Activated CD4-positive, alpha-beta memory T cell treated with anti-CD3 and anti-CD28 coated beads for 36 hours (primary cell): ENCODE data around the gene ASF1B. TPM values are rescaled to one million over a fixed set of nuclear protein-coding genes. Genes with fewer than 3 reads are reported as not detected.
"Not testable (repeated sequence)": the region's sequence is repeated elsewhere in the genome, so short reads cannot be mapped to it uniquely, and the experiment has no call there.

Experiments used
- CTCF ChIA-PET: fragments of 350-600 bp; sonication (Branson Sonifier 250); formaldehyde crosslinking; loops from one replicate; lab custom pipeline; 2021; ENCODE audit warnings: antibody characterized with exemption, inconsistent platforms; lab: Charles Lee
- POLR2A ChIA-PET: fragments of 350-600 bp; sonication (Branson Sonifier 250); formaldehyde crosslinking; loops from one replicate; lab custom pipeline; 2021; ENCODE audit warnings: antibody characterized with exemption; lab: Charles Lee
- DNase-seq: peaks from one replicate; pipeline ENCODE4 v3.0.0-alpha.2; 2020
- H3K27ac Mint-ChIP-seq: one replicate; pipeline ENCODE4 v1.8.0; 2021; ENCODE audit warnings: mixed read lengths
- H3K27me3 Mint-ChIP-seq: one replicate; pipeline ENCODE4 v1.8.0; 2021; ENCODE audit warnings: mixed read lengths
- H3K36me3 Mint-ChIP-seq: one replicate; pipeline ENCODE4 v1.8.0; 2021; ENCODE audit warnings: mixed read lengths
- H3K4me1 Mint-ChIP-seq: one replicate; pipeline ENCODE4 v1.8.0; 2021; ENCODE audit warnings: low read depth, mixed read lengths
- H3K4me3 Mint-ChIP-seq: one replicate; pipeline ENCODE4 v1.8.0; 2021; ENCODE audit warnings: mild to moderate bottlenecking, mixed read lengths
- H3K9me3 Mint-ChIP-seq: one replicate; pipeline ENCODE4 v1.8.0; 2021; ENCODE audit warnings: mixed read lengths
- intact Hi-C: fragments of 100-400 bp; cut with micrococcal nuclease; formaldehyde crosslinking; loops from one replicate; pipeline ENCODE4 v1.15.1; 2023
- total RNA-seq, 2 experiments: library from RNA; stranded (reverse); gene quantifications; one replicate each; pipeline ENCODE4 v1.2.3, GENCODE V29; 2021

The ASF1B gene
- 10 to 100 TPM; 67.7 to 70.8 TPM for total RNA-seq

DNA sequence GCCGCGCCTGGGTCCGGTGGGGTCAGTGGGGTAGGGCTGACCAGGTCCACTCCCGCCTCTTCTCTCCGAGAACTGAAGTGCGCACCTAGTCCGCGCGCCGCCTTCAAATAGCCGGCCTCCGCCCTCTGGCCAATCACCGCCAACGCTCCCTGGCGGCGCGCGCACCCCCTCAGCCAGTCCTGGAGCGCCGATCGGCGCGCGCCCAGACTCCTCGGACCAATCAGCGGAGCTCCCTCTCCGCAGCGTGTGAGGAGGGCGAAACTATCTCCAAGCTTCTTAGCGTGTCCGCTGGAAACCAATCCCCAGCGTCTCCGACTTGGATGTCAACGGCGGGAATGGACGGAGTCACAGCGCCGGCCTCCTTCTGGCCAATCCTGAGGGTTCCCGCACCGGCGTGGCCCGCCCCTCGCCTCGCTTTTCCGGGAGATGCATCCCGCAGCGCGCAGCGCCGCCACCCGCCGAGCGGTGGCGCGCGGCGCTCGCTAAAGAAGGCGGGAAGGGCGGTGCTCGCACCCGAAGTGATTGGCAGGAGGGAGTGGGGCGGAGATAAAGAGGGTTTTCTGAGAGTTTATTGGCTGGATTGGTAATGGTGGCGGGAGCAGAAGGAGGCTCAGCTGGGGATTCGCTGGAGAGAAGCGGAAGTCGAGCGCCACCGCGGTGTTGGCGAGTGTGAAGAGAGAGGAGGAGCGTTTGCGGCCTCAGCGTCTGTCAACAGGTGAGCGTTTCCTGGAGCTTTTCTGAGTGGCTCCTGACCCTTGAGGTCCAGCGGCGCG, at the start of gene ASF1B:
TSS of gene ASF1B (minus strand) at position 81 of the 773 bp plus-strand sequence. CDS start 133 bp downstream, outside the sequence.
- Mint-ChIP-seq H3K27ac (peak within 1 kb of the TSS; percentile 94), H3K4me3 (peak within 1 kb of the TSS; percentile 81), H3K36me3 (peaks cover 12% of the 10 kb centered on the region), H3K27me3 (no peaks in the 10 kb centered on the region), H3K4me1 (peaks cover 33% of the 10 kb centered on the region), H3K9me3 (no peaks in the 10 kb centered on the region)
- POLR2A ChIA-PET: interaction anchor here (0.7 to 1.7 kb wide), 12 partner anchors 11 to 281 kb away, joined by 3 to 7 read pairs (median 5); partner anchors contain the start of genes ADGRE5, DDX39A, MISP3 and PRKACA
- intact Hi-C loops: loop anchor here (1.0 to 5.0 kb wide), 9 partner anchors 19 to 350 kb away; partner anchors contain the start of genes DDX39A and PRKACA
- CTCF ChIA-PET: interaction anchor here (0.6 to 2.8 kb wide), 68 partner anchors 10 to 436 kb away, joined by 3 to 37 read pairs (median 4); partner anchors contain the start of genes ADGRE5, DNAJB1, GIPC1 and MISP3
- DNase-seq: peak; percentile 99

DNA sequence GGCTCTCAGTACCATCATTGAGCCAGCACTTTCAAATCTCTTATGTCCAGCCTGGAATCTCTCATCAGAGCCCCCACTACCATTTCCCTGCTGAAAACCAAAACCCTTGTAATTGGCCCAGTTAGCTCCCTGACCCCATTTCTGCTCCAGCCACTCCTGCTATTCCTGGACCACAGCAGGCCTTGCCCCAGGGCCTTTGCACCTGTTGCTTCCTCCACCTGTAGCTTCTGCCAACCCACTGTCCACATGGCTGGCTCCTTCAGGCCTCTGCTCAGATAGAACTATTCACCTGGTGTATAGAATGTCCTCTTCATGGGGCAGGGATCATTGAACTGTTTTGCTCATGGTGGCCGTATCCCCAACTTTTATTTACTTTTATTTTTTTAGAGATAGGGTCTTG, 49.3 kb upstream of the ASF1B start:
- DNase-seq, POLR2A ChIA-PET, H3K27me3 Mint-ChIP-seq, H3K4me3 Mint-ChIP-seq, H3K36me3 Mint-ChIP-seq, H3K27ac Mint-ChIP-seq, intact Hi-C loops, H3K9me3 Mint-ChIP-seq, H3K4me1 Mint-ChIP-seq: not testable (repeated sequence)
- CTCF ChIA-PET: interaction anchor here (2.6 to 4.2 kb wide), 2 partner anchors 14 to 163 kb away, joined by 13 read pairs; no protein-coding TSS in a partner anchor

DNA sequence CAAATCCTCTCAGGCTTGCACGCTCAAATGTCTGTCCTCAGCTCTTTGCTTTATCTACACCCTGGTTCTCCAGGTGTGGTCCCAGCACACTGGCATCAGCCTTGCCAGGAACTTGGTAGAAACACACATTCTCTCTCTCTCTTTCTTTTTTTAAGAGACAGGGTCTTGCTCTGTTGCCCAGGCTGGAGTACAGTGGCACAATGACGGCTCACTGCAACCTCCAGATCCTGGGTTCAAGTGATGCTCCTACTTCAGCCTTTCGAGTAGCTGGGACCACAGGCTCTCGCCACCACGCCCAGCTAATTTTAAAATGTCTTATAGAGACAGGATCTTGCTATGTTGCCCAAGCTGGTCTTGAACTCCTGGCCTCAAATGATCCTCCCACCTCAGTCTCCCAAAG, 48.8 kb upstream of the ASF1B start:
- no peaks in the 10 kb centered on the region for H3K4me1 Mint-ChIP-seq
- no peak overlapping the region for H3K27ac Mint-ChIP-seq
- H3K27me3 Mint-ChIP-seq: no peaks in the 10 kb centered on the region
- H3K36me3 Mint-ChIP-seq: no peaks in the 10 kb centered on the region
- CTCF ChIA-PET: interaction anchor here (2.6 to 4.2 kb wide), 2 partner anchors 14 to 164 kb away, joined by 13 read pairs; no protein-coding TSS in a partner anchor
- H3K9me3 Mint-ChIP-seq: no peaks in the 10 kb centered on the region
- no peak overlapping the region for H3K4me3 Mint-ChIP-seq
- POLR2A ChIA-PET: no interaction called here
- intact Hi-C loops: no loop called here
- no peak for DNase-seq

DNA sequence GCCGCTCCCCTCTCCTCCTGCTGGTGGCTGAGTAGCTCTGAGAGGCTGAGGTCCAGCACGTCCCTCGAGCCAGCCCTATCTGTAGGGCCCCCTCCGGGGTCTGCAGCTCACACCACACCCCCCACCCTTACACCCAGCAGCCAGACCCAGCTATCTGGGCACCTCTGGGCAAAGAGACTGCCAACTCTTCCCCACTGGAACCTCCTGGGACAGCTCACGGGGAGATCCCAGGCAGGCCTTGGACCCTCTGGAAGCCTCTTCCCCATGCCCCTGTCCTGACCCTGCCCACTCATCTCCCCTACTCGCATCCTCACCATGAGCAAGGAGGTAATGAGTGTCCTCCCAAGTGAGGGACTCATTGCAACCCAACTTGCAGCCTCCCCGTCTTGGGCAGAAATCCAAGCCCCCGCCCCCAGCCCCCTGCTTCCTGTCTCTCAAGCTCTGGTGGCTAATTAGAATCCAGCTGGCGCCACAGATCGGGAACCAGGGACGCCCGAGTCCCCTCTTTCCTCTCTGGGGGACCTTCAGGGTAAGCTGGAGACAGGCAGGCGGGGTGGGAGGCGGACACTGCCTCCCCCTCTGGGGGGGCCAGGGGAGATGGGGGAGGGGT, 47.5 kb upstream of the ASF1B start:
- ChIA-PET POLR2A (interaction anchor here (0.6 kb wide), 1 partner anchor 17 kb away, joined by 3 read pairs; no protein-coding TSS in a partner anchor), CTCF (interaction anchor here (1.4 to 4.2 kb wide), 3 partner anchors 15 to 165 kb away, joined by 4 to 13 read pairs (median 13); partner anchors contain the start of gene ASF1B)
- H3K27me3 Mint-ChIP-seq: no peaks in the 10 kb centered on the region
- intact Hi-C loops: no loop called here
- H3K36me3 Mint-ChIP-seq: no peaks in the 10 kb centered on the region
- no peak overlapping the region for H3K4me3 Mint-ChIP-seq
- DNase-seq: no peak
- no peak overlapping the region for H3K27ac Mint-ChIP-seq
- H3K9me3 Mint-ChIP-seq: no peaks in the 10 kb centered on the region
- H3K4me1 Mint-ChIP-seq: no peaks in the 10 kb centered on the region

DNA sequence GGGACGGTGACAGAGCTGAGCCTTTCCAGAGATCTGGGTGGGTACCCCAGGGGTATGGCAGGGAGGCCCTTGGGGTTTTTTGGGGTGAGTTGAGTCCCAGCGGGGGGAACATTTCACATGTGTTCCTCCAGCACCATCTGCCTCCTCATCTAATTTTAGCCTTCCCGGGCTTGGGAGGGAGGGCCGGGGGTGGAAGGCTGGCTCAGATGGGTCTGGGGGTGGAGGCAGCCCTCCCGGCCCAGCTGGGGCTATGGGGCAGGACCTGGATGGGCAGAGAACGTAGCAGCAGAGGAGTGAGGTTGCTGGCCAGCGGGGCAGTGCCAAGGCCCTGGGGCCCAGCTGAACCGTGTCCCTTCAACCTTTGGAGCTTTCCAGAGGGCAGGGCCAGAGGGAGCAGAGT, 46.1 kb upstream of the ASF1B start:
- no peaks in the 10 kb centered on the region for H3K4me1 Mint-ChIP-seq
- no peaks in the 10 kb centered on the region for H3K27me3 Mint-ChIP-seq
- H3K27ac Mint-ChIP-seq: no peak overlapping the region
- no peak overlapping the region for H3K4me3 Mint-ChIP-seq
- POLR2A ChIA-PET: no interaction called here
- intact Hi-C loops: no loop called here
- no peak for DNase-seq
- H3K36me3 Mint-ChIP-seq: peaks cover 2% of the 10 kb centered on the region
- H3K9me3 Mint-ChIP-seq: no peaks in the 10 kb centered on the region
- CTCF ChIA-PET: no interaction called here

DNA sequence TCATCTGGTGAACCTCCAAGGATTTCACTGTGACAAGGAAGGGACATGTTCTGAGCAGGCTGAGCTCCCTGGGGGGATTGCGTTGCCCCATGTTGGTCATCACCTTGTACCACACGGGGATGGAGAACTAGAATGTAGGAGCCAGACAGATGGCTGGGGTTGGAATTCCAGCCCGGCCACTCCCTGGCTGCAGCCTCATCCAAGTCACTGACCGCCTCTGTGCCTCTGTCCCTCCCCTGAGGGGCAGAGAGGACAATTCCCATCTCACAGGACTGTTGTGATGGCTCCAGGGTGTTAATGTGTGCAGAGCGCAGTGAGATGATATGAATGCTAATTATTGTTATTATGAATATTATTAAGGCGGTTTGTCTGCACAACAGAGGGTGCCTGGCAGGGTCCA, 45.5 kb upstream of the ASF1B start:
- CTCF ChIA-PET: no interaction called here
- intact Hi-C loops: no loop called here
- Mint-ChIP-seq H3K9me3 (no peaks in the 10 kb centered on the region), H3K4me1 (no peaks in the 10 kb centered on the region), H3K4me3 (no peak overlapping the region), H3K36me3 (peaks cover 2% of the 10 kb centered on the region), H3K27me3 (no peaks in the 10 kb centered on the region), H3K27ac (no peak overlapping the region)
- no peak for DNase-seq
- POLR2A ChIA-PET: no interaction called here

DNA sequence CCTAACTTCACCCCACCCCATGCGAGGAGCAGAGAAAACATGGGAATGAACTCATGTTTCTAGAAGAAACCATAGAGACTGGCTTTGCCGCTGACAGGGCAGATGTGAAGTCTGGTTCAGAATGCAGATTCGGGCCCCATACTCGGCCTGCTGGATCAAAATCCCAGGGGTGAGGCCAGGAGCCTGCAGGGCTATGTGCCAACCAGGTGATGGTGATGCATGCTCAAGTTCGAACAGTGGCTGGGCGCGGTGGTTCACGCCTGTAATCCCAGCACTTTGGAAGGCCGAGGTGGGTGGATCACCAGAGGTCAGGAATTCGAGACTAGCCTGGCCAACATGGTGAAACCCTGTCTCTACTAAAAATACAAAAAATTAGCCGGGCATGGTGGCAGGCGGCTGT, 44.8 kb upstream of the ASF1B start:
- H3K4me3 Mint-ChIP-seq, H3K27ac Mint-ChIP-seq, H3K27me3 Mint-ChIP-seq, POLR2A ChIA-PET, DNase-seq, H3K4me1 Mint-ChIP-seq, CTCF ChIA-PET, intact Hi-C loops, H3K9me3 Mint-ChIP-seq, H3K36me3 Mint-ChIP-seq: not testable (repeated sequence)

DNA sequence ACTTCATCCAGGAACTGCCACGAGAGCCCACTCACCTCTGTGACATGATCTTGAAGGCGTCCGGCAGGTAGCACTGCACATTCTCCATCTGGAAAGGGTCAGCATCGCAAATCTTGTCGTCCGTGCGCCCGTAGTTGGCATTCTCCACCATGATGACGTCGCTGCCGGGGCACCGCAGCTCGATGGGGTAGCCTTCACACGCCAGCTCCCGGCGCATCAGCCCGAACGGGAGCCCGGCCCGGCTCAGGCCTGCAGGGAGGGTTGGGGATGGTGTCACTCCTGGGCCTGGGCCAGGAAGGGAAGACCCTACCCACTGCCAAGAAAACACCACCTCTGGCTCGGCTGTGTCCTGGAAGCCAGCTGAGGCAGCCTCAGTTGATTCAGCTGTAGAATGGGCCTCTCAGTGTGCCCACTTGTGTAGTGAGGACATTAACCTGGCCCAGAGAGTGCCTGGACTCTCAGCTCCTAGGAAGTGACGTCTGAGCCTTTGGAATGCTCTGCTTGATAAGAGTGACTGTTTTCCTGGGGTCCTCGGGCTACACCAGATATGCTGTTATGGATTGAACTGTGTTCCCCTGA, 41.2 kb upstream of the ASF1B start:
- Mint-ChIP-seq H3K9me3 (no peaks in the 10 kb centered on the region), H3K27ac (no peak overlapping the region), H3K4me1 (peaks cover 4% of the 10 kb centered on the region), H3K36me3 (peaks cover 5% of the 10 kb centered on the region), H3K27me3 (no peaks in the 10 kb centered on the region), H3K4me3 (no peak overlapping the region)
- POLR2A ChIA-PET: no interaction called here
- intact Hi-C loops: no loop called here
- no peak for DNase-seq
- CTCF ChIA-PET: no interaction called here

DNA sequence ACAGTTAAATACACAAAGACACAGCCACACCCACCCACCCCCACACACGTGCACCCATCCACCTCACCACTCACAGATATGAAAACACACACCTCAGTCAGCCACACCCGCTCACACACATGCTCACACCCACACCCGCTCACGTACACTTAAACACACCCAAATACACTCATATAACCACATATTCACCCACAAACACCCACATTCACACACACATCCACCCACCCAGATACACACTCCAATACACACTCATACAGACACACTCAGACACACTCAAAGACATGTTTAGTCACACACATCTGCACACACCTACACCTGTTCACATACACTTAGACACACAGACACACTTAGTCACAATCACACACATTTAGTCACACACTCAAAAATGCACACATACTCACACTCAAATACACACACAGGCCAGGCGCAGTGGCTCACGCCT, 39.0 kb upstream of the ASF1B start:
- CTCF ChIA-PET: no interaction called here
- POLR2A ChIA-PET: no interaction called here
- no peak for DNase-seq
- Mint-ChIP-seq H3K9me3 (no peaks in the 10 kb centered on the region), H3K27me3 (no peaks in the 10 kb centered on the region), H3K4me3 (no peak overlapping the region), H3K36me3 (peaks cover 10% of the 10 kb centered on the region), H3K27ac (no peak overlapping the region), H3K4me1 (peaks cover 4% of the 10 kb centered on the region)
- intact Hi-C loops: no loop called here

DNA sequence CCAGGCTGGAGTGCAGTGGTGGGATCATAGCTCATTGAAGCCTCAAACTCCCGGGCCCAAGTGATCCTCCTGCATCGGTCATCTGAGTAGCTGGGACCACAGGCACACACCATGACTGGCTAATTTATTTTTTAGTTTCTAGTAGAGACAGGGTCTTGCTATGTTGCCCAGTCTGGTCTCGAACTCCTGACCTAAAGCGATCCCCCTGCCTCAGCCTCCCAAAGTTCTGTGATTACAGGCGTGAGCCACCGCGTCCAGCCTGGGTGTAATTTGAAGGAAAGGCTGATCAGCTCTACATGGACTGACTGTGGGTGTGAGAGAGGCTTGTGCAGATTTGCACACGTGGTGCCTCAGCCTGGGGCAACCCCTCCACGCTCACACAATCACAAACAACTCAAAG, 38.5 kb upstream of the ASF1B start:
- ChIA-PET CTCF (no interaction called here), POLR2A (no interaction called here)
- peaks cover 14% of the 10 kb centered on the region for H3K36me3 Mint-ChIP-seq
- no peaks in the 10 kb centered on the region for H3K9me3 Mint-ChIP-seq
- H3K27ac Mint-ChIP-seq: no peak overlapping the region
- DNase-seq: no peak
- intact Hi-C loops: no loop called here
- H3K4me3 Mint-ChIP-seq: no peak overlapping the region
- H3K4me1 Mint-ChIP-seq: peaks cover 4% of the 10 kb centered on the region
- no peaks in the 10 kb centered on the region for H3K27me3 Mint-ChIP-seq

DNA sequence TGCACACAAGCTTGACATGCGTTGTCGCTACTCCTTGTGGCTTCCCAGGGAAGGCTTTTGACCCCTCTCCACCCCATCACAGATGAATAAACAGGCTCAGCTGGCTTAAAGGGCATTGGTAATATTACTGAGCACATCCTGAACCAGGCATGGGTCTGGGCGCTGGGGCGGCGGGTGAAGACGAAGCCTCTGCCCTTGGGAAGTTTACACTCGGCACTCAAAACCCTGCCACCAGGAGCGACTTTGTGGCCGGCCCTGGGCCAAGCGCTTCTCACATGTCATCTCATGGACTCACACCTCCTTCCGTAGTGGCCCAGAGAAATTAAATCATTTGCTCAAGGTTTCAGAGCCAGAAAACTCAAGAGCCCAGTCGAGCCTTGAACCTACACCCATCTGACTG, 32.6 kb upstream of the ASF1B start:
- ChIA-PET POLR2A (no interaction called here), CTCF (interaction anchor here (0.9 to 2.4 kb wide), 3 partner anchors 32 to 179 kb away, joined by 3 to 8 read pairs (median 6); partner anchors contain the start of gene ASF1B)
- H3K27me3 Mint-ChIP-seq: no peaks in the 10 kb centered on the region
- no peak overlapping the region for H3K27ac Mint-ChIP-seq
- H3K9me3 Mint-ChIP-seq: no peaks in the 10 kb centered on the region
- DNase-seq: no peak
- no peak overlapping the region for H3K4me3 Mint-ChIP-seq
- peaks cover 13% of the 10 kb centered on the region for H3K36me3 Mint-ChIP-seq
- intact Hi-C loops: no loop called here
- H3K4me1 Mint-ChIP-seq: peaks cover 27% of the 10 kb centered on the region
